Brain microvascular endothelial cell (primary cell): ENCODE measurements around the gene STAT5B.
A peak's percentile ranks its signal among the peaks of the same experiment; 100 is the strongest.
"Not testable (repeated sequence)": the region's sequence is repeated elsewhere in the genome, so short reads cannot be mapped to it uniquely, and the experiment has no call there.

Experiments used
- DNase-seq: peaks from one replicate; pipeline ENCODE4 v3.0.0-alpha.2; 2020
- H3K27ac ChIP-seq: fragments of 250-450 bp; sonication (Bioruptor Pico); 2 replicates; pipeline ENCODE4 v1.5.1; 2020; ENCODE audit warnings: mild to moderate bottlenecking, moderate library complexity
- H3K27me3 ChIP-seq: fragments of 250-450 bp; sonication (Bioruptor Pico); replicated peaks from 2 replicates; pipeline ENCODE4 v1.5.1; 2020; ENCODE audit warnings: mild to moderate bottlenecking
- H3K36me3 ChIP-seq: fragments of 250-450 bp; sonication (Bioruptor Pico); replicated peaks from 2 replicates; pipeline ENCODE4 v1.5.1; 2020; ENCODE audit warnings: mild to moderate bottlenecking
- H3K4me3 ChIP-seq: 2 replicates; pipeline ENCODE4 v1.5.1; 2011; ENCODE audit warnings: low read depth, mild to moderate bottlenecking, control low read depth, low read length, moderate library complexity
- CTCF ChIP-seq: IDR thresholded peaks from 2 replicates; pipeline ENCODE4 v1.5.1; 2011; ENCODE audit warnings: low read depth, mild to moderate bottlenecking, moderate library complexity, low read length, control low read depth, inconsistent platforms; ENCODE audit errors: missing control alignments
- in situ Hi-C: cut with HindIII; loops from 2 replicates; pipeline ENCODE4 v1.10.0; 2017; ENCODE audit warnings: low sequenced_read_pairs, low pct_ligation_motif_present

STAT5B gene

GRCh38 chr17:42230225-42230624 lies 46.0 kb downstream of the STAT5B start:
- DNase-seq: no peak
- in situ Hi-C loops: no loop called here
- Histone ChIP-seq H3K27ac (no peak overlapping the region), H3K4me3 (no peak overlapping the region), H3K27me3 (no peaks in the 10 kb centered on the region), H3K36me3 (no peaks in the 10 kb centered on the region)
- TF ChIP-seq CTCF: no peak

- no peak overlapping the region for H3K27ac ChIP-seq
- no peak for DNase-seq
- H3K36me3 ChIP-seq: no peaks in the 10 kb centered on the region
- no peak for TF ChIP-seq CTCF
- in situ Hi-C loops: no loop called here
- H3K27me3 ChIP-seq: no peaks in the 10 kb centered on the region
- no peak overlapping the region for H3K4me3 ChIP-seq
These were observed 48.1 kb downstream of the STAT5B start for GRCh38 chr17:42227849-42228700.

GRCh38 chr17:42225646-42226045 lies 50.5 kb downstream of the STAT5B start:
- in situ Hi-C loops: no loop called here
- peaks cover 6% of the 10 kb centered on the region for H3K36me3 ChIP-seq
- no peak overlapping the region for H3K4me3 ChIP-seq

GRCh38 chr17:42224651-42225050 lies 51.5 kb downstream of the STAT5B start:
- no peak for TF ChIP-seq CTCF
- H3K36me3 ChIP-seq: peaks cover 6% of the 10 kb centered on the region
- H3K27ac ChIP-seq: no peak overlapping the region
- in situ Hi-C loops: no loop called here
- no peak for DNase-seq
- H3K27me3 ChIP-seq: no peaks in the 10 kb centered on the region
- H3K4me3 ChIP-seq: no peak overlapping the region

More at GRCh38 chr17:42225646-42226045, 50.5 kb downstream of the STAT5B start:
- no peak overlapping the region for H3K27ac ChIP-seq
- no peaks in the 10 kb centered on the region for H3K27me3 ChIP-seq
- no peak for TF ChIP-seq CTCF
- DNase-seq: no peak

- DNase-seq: peak; percentile 48
- peak; percentile 88 for TF ChIP-seq CTCF
- Histone ChIP-seq H3K27me3 (no peaks in the 10 kb centered on the region), H3K36me3 (peaks cover 17% of the 10 kb centered on the region), H3K4me3 (no peak overlapping the region), H3K27ac (no peak overlapping the region)
- in situ Hi-C loops: no loop called here
These were observed 54.1 kb downstream of the STAT5B start for GRCh38 chr17:42221886-42222745.

GRCh38 chr17:42219280-42219679 lies 56.9 kb downstream of the STAT5B start:
- in situ Hi-C loops, H3K27me3 ChIP-seq, H3K27ac ChIP-seq, DNase-seq, H3K4me3 ChIP-seq: not testable (repeated sequence)
- peaks cover 35% of the 10 kb centered on the region for H3K36me3 ChIP-seq
